Esophagus squamous epithelium (tissue), 4 donors: ENCODE results near the gene WFDC10B.

Source experiments
- CTCF ChIP-seq, 6 experiments: fragments of 450-650 bp in 4 of 6; fragments of 200-600 bp in 2 of 6; sonication (generic) in 2 of 6; IDR thresholded peaks; one replicate each; pipeline ENCODE4 v1.5.1; 2016 to 2019; ENCODE audit warnings: antibody characterized with exemption in 6 of 6, mild to moderate bottlenecking in 4 of 6, moderate library complexity in 4 of 6
- POLR2A ChIP-seq, 4 donors: fragments of 450-650 bp; IDR thresholded peaks; one replicate each; pipeline ENCODE4 v1.6.1; 2017; ENCODE audit warnings: antibody characterized with exemption in 4 of 4, mild to moderate bottlenecking in 4 of 4, moderate library complexity in 3 of 4

- TF ChIP-seq CTCF (IDR thresholded peaks at IDR 0.05) (no peak), POLR2A (IDR thresholded peaks at IDR 0.05) (no peak)
These were observed at the start of gene WFDC10B for GRCh38 chr20:45704969-45705637.
